A549 treated with AZD9567 at 1 μM for 4 hours (cell line): Measurements from ENCODE around the gene LRRC66. TPM values are rescaled to one million over a fixed set of nuclear protein-coding genes. Genes with fewer than 3 reads are reported as not detected.

Experiments used
- total RNA-seq: library from RNA; stranded (reverse); fragments of 200-300 nt; extraction: Qiagen RNA extraction; gene quantifications from 5 replicates; pipeline ENCODE4 v1.2.3, GENCODE V29; 2022; ENCODE audit not compliant: insufficient read depth

Gene LRRC66
- 0.08 to 0.20 TPM (median 0.13 TPM) in 4 of 5 replicates, not detected in the other for total RNA-seq

GRCh38 chr4:52019936-52020657 lies at the start of gene LRRC66:
Gene LRRC66, minus strand, starts transcription at chr4:52020363. Its CDS starts 2,750 bp downstream, at chr4:52017613.

GRCh38 chr4:52051213-52051614 lies 31.1 kb upstream of the LRRC66 start, which contains the start of gene SPATA18:
Gene SPATA18, plus strand, starts transcription at chr4:52051304. Its CDS starts 401 bp downstream, at chr4:52051705.

GRCh38 chr4:52038103-52038912 lies 18.1 kb upstream of the LRRC66 start, which contains the start of gene SGCB:
Gene SGCB, minus strand, starts transcription at chr4:52038299. Its CDS starts 40 bp downstream, at chr4:52038259.

Other genes with a start within 250 kb of the LRRC66 start
- gene DCUN1D4, start 177.2 kb downstream of the LRRC66 start, total RNA-seq, result 17.0 to 21.3 TPM (median 20.6 TPM) in 5 replicates
- 17.8 to 29.3 TPM (median 20.1 TPM) in 5 replicates for gene SGCB, start 17.9 kb upstream of the LRRC66 start, total RNA-seq
- 2.8 to 4.9 TPM (median 3.9 TPM) in 5 replicates for gene SPATA18, start 30.9 kb upstream of the LRRC66 start, total RNA-seq